Right cardiac atrium (tissue), 5 donors: ENCODE results near the gene HIPK4. TPM values are rescaled to one million over a fixed set of nuclear protein-coding genes. Genes with fewer than 3 reads are reported as not detected.

ENCODE experiments used
- microRNA-seq, 2 donors: library from miRNA; unstranded; fragments of <30 nt; microRNA quantifications; one replicate each; pipeline ENCODE4 v1.2.0, GENCODE V29; 2020 to 2021
- polyA plus RNA-seq: library from polyadenylated mRNA; stranded (reverse); fragments of 200-250 nt; gene quantifications from one replicate; pipeline ENCODE4 v1.2.3, GENCODE V29; 2013
- total RNA-seq, 4 donors: library from RNA; stranded (reverse); fragmentation: NEBNext Ultra II Directional; extraction: Animal tissue kit (Norgen Biotek cat#: 25700); gene quantifications; one replicate each; pipeline ENCODE4 v1.2.1, GENCODE V29; 2021
- donor health status: healthy with polysubstance abuse.
- donor health status: DM: no; HTN: yes; CAD: no.
- donor health status: DM: no; HTN: no; CAD: no.
- donor health status: DM: no; HTN: yes; CAD: no; lungs with severe emphysema.
- donor health status: DM: yes; HTN: yes; CAD: no.

HIPK4 gene
- total and polyA plus RNA-seq, 5 donors, result 0.05 to 0.11 TPM; not detected in 3

Small RNA genes lying within 50 kb of the gene (microRNA-seq; reads per million reads assigned to microRNA genes)
- 0 reads per million in 2 donors for gene MIR6796

Other genes with a start within 250 kb of the HIPK4 start
- 10 to 100 TPM; 16.9 to 22.6 (median 20.2) TPM for gene MAP3K10, start 198.8 kb downstream of the HIPK4 start, total RNA-seq
- 25.3 TPM for gene MAP3K10, start 198.8 kb downstream of the HIPK4 start, polyA plus RNA-seq
- gene TTC9B, start 171.8 kb downstream of the HIPK4 start, total RNA-seq, result not detected
- 0.11 TPM for gene TTC9B, start 171.8 kb downstream of the HIPK4 start, polyA plus RNA-seq
- gene CCNP, start 163.5 kb downstream of the HIPK4 start, total RNA-seq, result under 1 TPM; 0.23 to 0.41 (median 0.30) TPM
- gene CCNP, start 163.5 kb downstream of the HIPK4 start, polyA plus RNA-seq, result 0.25 TPM
- gene AKT2, start 104.8 kb downstream of the HIPK4 start, total RNA-seq, result 100 to 1,000 TPM; 119 to 131 (median 125) TPM
- 94.9 TPM for gene AKT2, start 104.8 kb downstream of the HIPK4 start, polyA plus RNA-seq
- gene C19orf47, start 41.8 kb downstream of the HIPK4 start, total RNA-seq, result 100 to 1,000 TPM; 116 to 170 (median 144) TPM
- gene C19orf47, start 41.8 kb downstream of the HIPK4 start, polyA plus RNA-seq, result 194 TPM
- gene PLD3, start 41.5 kb downstream of the HIPK4 start, total RNA-seq, result 100 to 1,000 TPM; 197 to 235 (median 223) TPM
- 180 TPM for gene PLD3, start 41.5 kb downstream of the HIPK4 start, polyA plus RNA-seq
- gene PRX, start 23.2 kb upstream of the HIPK4 start, total RNA-seq, result 1 to 10 TPM; 3.2 to 7.1 (median 4.8) TPM
- 5.7 TPM for gene PRX, start 23.2 kb upstream of the HIPK4 start, polyA plus RNA-seq
- gene SERTAD1, start 35.8 kb upstream of the HIPK4 start, total RNA-seq, result 10 to 100 TPM in 2 of 4 donors, 1 to 10 TPM in 2; 8.9 to 14.4 (median 9.7) TPM
- gene SERTAD1, start 35.8 kb upstream of the HIPK4 start, polyA plus RNA-seq, result 18.4 TPM
- 10 to 100 TPM; 31.5 to 48.2 (median 36.9) TPM for gene SERTAD3, start 54.2 kb upstream of the HIPK4 start, total RNA-seq
- 36.2 TPM for gene SERTAD3, start 54.2 kb upstream of the HIPK4 start, polyA plus RNA-seq
- 100 to 1,000 TPM in 1 of 4 donors, 10 to 100 TPM in 3; 72.0 to 102 (median 86.2) TPM for gene BLVRB, start 75.6 kb upstream of the HIPK4 start, total RNA-seq
- 109 TPM for gene BLVRB, start 75.6 kb upstream of the HIPK4 start, polyA plus RNA-seq
- gene SPTBN4, start 76.8 kb upstream of the HIPK4 start, total RNA-seq, result 1 to 10 TPM; 3.2 to 6.4 (median 5.5) TPM
- 4.3 TPM for gene SPTBN4, start 76.8 kb upstream of the HIPK4 start, polyA plus RNA-seq
- gene SHKBP1, start 186.7 kb upstream of the HIPK4 start, total RNA-seq, result 10 to 100 TPM; 19.7 to 23.0 (median 20.4) TPM
- 22.8 TPM for gene SHKBP1, start 186.7 kb upstream of the HIPK4 start, polyA plus RNA-seq
- gene LTBP4, start 211.2 kb upstream of the HIPK4 start, total RNA-seq, result 100 to 1,000 TPM; 307 to 473 (median 324) TPM
- gene LTBP4, start 211.2 kb upstream of the HIPK4 start, polyA plus RNA-seq, result 216 TPM